ENCODE measurements around the gene LRP2. TPM values are rescaled to one million over a fixed set of nuclear protein-coding genes. Genes with fewer than 3 reads are reported as not detected.

LRP2 gene
- total and polyA plus RNA-seq, 10 of the 15 experiments (the other 5 are each of a cell fraction or from before 2014, with no cell fraction given), result 0.01 to 0.19 (median 0.06) TPM; not detected in 5

- FAIRE-seq, result peak; percentile 54
- POLR2A ChIA-PET, result no interaction called here
- Histone ChIP-seq H3K36me3 (ENCODE audit: control insufficient read depth in 2 of 2, insufficient read depth in 2 of 2, low read length in 1 of 2) (no peaks in the 10 kb centered on the region), H3K27me3 (replicated peaks in 1 of 2; ENCODE audit: control insufficient read depth in 2 of 2, insufficient read depth in 2 of 2, low read length in 1 of 2) (peaks cover 0 to 1% of the 10 kb centered on the region in 2 experiments; a peak in 1 of 4 replicates), H3K9ac (ENCODE audit: control insufficient read depth, insufficient read depth, low read length) (no peak overlapping the region), H3K4me3 (no peak overlapping the region), H3K4me2 (ENCODE audit: control insufficient read depth, insufficient read depth) (no peak overlapping the region), H3K9me3 (replicated peaks; ENCODE audit: control insufficient read depth, insufficient read depth, low read length) (no peaks in the 10 kb centered on the region), H3K4me1 (ENCODE audit: control insufficient read depth, insufficient read depth, low read length) (0 out of 2 replicates have a peak, but pooled peaks cover 4% of the 10 kb centered on the region), H3K79me2 (ENCODE audit: control insufficient read depth, insufficient read depth, low read length) (no peaks in the 10 kb centered on the region), H3K27ac (ENCODE audit: control insufficient read depth, insufficient read depth) (no peak overlapping the region), H4K20me1 (ENCODE audit: control insufficient read depth, insufficient read depth) (no peaks in the 10 kb centered on the region), H2AFZ (ENCODE audit: control insufficient read depth, low read depth, low read length) (no peak overlapping the region)
- 50% methylated on average over 2 of the region's 2 CpGs for WGBS (ENCODE audit: insufficient coverage, insufficient replicate concordance, low lambda C conversion rate, missing lambda C conversion rate)
- no peak for TF ChIP-seq HDAC6 (IDR thresholded peaks at IDR 0.05; ENCODE audit: unreplicated experiment)
- TF ChIP-seq RUNX3 (IDR thresholded peaks at IDR 0.05; ENCODE audit: low read length), result peak; percentile 74
- intact Hi-C loops (cut with micrococcal nuclease; ENCODE audit: unreplicated experiment) (no loop called here), in situ Hi-C loops (cut with MboI) (loop anchor here (25.0 kb wide), 1 partner anchor 805 kb away; no protein-coding TSS in a partner anchor)
- DNase-seq (ENCODE audit: low read depth, low spot score), result no peak
- CTCF ChIA-PET, result interaction anchor here (1.1 to 6.4 kb wide), 4 partner anchors 11 to 138 kb away, joined by 3 to 105 read pairs (median 66); no protein-coding TSS in a partner anchor
- no TSS peak for BruUV-seq (replicated peaks)
- SMC1A ChIA-PET (ENCODE audit: uncharacterized antibody, unreplicated experiment), result interaction anchor here (0.5 to 3.1 kb wide), 3 partner anchors 24 to 1967 kb away, joined by 3 to 25 read pairs (median 3); no protein-coding TSS in a partner anchor
- peak; percentile 34; the same call in 1 of the 3 replicates for ATAC-seq
- RAD21 ChIA-PET (ENCODE audit: unreplicated experiment), result interaction anchor here (0.8 kb wide), 1 partner anchor 34 kb away, joined by 3 read pairs; no protein-coding TSS in a partner anchor
Observed at GRCh38 chr2:169107645-169108044, 254.7 kb downstream of the LRP2 start.

DNA sequence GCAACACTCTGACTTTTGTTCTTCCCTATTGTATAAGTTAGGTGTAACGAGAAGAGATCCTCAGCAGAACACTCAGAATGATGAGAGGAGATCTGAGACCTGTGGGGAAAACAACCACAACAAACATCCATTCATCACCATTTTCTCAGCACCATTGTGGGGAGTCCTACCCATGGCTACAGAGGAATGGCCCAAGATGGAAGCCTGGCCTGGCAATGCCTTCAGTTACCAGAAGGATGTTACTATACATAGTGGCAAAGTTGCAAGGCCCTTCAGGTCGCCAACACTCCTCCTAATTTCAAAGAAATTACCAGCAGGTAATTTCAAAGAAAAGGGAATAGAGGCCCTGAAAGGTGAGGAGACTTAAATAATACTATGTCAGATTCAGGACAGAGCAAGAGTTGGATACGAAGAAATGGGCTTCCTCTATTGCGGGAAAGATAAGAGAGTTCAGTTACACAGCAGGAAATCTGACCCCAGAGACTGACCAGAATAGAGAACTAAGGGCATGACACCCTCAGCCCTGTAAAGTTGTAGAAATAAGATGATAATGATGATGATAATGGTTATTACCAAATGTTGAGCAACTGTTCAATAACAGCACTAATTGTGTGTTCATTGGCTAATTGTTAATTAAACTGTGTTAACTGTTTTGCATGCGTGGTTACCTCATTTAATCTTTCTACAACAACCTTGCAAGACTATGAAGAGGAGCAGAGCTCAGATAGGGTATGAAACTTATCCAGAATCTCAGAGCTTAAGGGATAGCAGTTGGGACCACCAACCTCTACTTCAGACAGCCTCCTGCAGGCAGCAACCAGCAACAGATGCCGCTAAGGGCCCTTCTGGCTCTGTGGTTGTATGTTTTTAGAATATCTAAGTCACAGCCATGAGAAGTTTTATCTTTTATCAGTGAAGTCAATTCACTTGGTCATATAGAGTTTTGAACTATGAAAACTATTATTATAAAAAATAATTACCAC is 255.5 kb downstream of the LRP2 start:
- no peak for ATAC-seq
- in situ Hi-C loops (cut with MboI), result loop anchor here (25.0 kb wide), 1 partner anchor 805 kb away; no protein-coding TSS in a partner anchor
- DNase-seq (ENCODE audit: low read depth, low spot score), result no peak
- H3K27ac ChIP-seq (ENCODE audit: control insufficient read depth, insufficient read depth), result no peak overlapping the region
- no peak overlapping the region for H3K9ac ChIP-seq (ENCODE audit: control insufficient read depth, insufficient read depth, low read length)
- H3K27me3 ChIP-seq (replicated peaks in 1 of 2; ENCODE audit: control insufficient read depth in 2 of 2, insufficient read depth in 2 of 2, low read length in 1 of 2), result peaks cover 0 to 4% of the 10 kb centered on the region in 2 experiments; a peak in 1 of 4 replicates
- POLR2A ChIA-PET, result no interaction called here
- peak; percentile 59 for FAIRE-seq
- H3K4me2 ChIP-seq (ENCODE audit: control insufficient read depth, insufficient read depth), result no peak overlapping the region
- no peaks in the 10 kb centered on the region for H4K20me1 ChIP-seq (ENCODE audit: control insufficient read depth, insufficient read depth)
- H3K79me2 ChIP-seq (ENCODE audit: control insufficient read depth, insufficient read depth, low read length), result no peaks in the 10 kb centered on the region
- H3K36me3 ChIP-seq (ENCODE audit: control insufficient read depth in 2 of 2, insufficient read depth in 2 of 2, low read length in 1 of 2), result no peaks in the 10 kb centered on the region
- H3K4me1 ChIP-seq (ENCODE audit: control insufficient read depth, insufficient read depth, low read length), result 0 out of 2 replicates have a peak, but pooled peaks cover 4% of the 10 kb centered on the region
- WGBS (ENCODE audit: insufficient coverage, insufficient replicate concordance, low lambda C conversion rate, missing lambda C conversion rate), result 39% methylated on average over 6 of the region's 6 CpGs
- BruUV-seq (replicated peaks), result no TSS peak
- no peaks in the 10 kb centered on the region for H3K9me3 ChIP-seq (replicated peaks; ENCODE audit: control insufficient read depth, insufficient read depth, low read length)
- SMC1A ChIA-PET (ENCODE audit: uncharacterized antibody, unreplicated experiment), result interaction anchor here (0.5 to 0.6 kb wide), 2 partner anchors 424 to 1520 kb away, joined by 3 read pairs; no protein-coding TSS in a partner anchor
- RAD21 ChIA-PET (ENCODE audit: unreplicated experiment), result no interaction called here
- CTCF ChIA-PET, result interaction anchor here (1.4 to 6.4 kb wide), 4 partner anchors 10 to 34 kb away, joined by 9 to 105 read pairs (median 66); no protein-coding TSS in a partner anchor
- intact Hi-C loops (cut with micrococcal nuclease; ENCODE audit: unreplicated experiment), result no loop called here
- no peak overlapping the region for H2AFZ ChIP-seq (ENCODE audit: control insufficient read depth, low read depth, low read length)
- no peak overlapping the region for H3K4me3 ChIP-seq
- TF ChIP-seq E2F8 (IDR thresholded peaks at IDR 0.05; ENCODE audit: low read depth, partially characterized antibody) (no peak), TBL1XR1 (IDR thresholded peaks at IDR 0.05; ENCODE audit: low read depth, low read length) (no peak), MYB (IDR thresholded peaks at IDR 0.05; ENCODE audit: borderline replicate concordance, low read depth, low read length) (no peak), CBX3 (IDR thresholded peaks at IDR 0.05; ENCODE audit: borderline replicate concordance, low read depth) (no peak), STAT1 (conservative IDR thresholded peaks at IDR 0.05) (no peak)
- TF ChIP-seq, protein P1, sequence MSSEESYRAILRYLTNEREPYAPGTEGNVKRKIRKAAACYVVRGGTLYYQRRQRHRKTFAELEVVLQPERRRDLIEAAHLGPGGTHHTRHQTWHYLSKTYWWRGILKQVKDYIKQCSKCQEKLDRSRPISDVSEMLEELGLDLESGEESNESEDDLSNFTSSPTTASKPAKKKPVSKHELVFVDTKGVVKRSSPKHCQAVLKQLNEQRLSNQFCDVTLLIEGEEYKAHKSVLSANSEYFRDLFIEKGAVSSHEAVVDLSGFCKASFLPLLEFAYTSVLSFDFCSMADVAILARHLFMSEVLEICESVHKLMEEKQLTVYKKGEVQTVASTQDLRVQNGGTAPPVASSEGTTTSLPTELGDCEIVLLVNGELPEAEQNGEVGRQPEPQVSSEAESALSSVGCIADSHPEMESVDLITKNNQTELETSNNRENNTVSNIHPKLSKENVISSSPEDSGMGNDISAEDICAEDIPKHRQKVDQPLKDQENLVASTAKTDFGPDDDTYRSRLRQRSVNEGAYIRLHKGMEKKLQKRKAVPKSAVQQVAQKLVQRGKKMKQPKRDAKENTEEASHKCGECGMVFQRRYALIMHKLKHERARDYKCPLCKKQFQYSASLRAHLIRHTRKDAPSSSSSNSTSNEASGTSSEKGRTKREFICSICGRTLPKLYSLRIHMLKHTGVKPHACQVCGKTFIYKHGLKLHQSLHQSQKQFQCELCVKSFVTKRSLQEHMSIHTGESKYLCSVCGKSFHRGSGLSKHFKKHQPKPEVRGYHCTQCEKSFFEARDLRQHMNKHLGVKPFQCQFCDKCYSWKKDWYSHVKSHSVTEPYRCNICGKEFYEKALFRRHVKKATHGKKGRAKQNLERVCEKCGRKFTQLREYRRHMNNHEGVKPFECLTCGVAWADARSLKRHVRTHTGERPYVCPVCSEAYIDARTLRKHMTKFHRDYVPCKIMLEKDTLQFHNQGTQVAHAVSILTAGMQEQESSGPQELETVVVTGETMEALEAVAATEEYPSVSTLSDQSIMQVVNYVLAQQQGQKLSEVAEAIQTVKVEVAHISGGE (CRISPR knock-in tag; IDR thresholded peaks at IDR 0.05), result no peak

All from GM12878 (cell line).